SK-N-SH treated with all-trans-retinoic acid at 6 μM for 48 hours (cell line): Measurements from ENCODE around the gene PPP1R12B.
A peak's percentile ranks its signal among the peaks of the same experiment; 100 is the strongest.
"Not testable (repeated sequence)": the region's sequence is repeated elsewhere in the genome, so short reads cannot be mapped to it uniquely, and the experiment has no call there.

Source experiments
- ATAC-seq: fragments of 200-7000 bp; cut with Tn5 transposase; 3 replicates; pipeline ENCODE4 v1.9.1; 2020; ENCODE audit warnings: mild to moderate bottlenecking, moderate library complexity
- ARNTL ChIP-seq: fragments of 450-650 bp; formaldehyde crosslinking; IDR thresholded peaks from 2 replicates; pipeline ENCODE4 v1.5.0; 2020; ENCODE audit warnings: low read depth, mild to moderate bottlenecking, moderate library complexity, borderline replicate concordance
- BACH2 ChIP-seq: fragments of 250-450 bp; sonication (Bioruptor Pico); IDR thresholded peaks from 2 replicates; pipeline ENCODE4 v1.9.0; 2021; ENCODE audit warnings: mild to moderate bottlenecking, borderline replicate concordance
- ESRRG ChIP-seq: fragments of 250-450 bp; sonication (Bioruptor Pico); IDR thresholded peaks from 2 replicates; pipeline ENCODE4 v1.6.1; 2021; ENCODE audit warnings: mild to moderate bottlenecking
- GLIS3 ChIP-seq: fragments of 250-450 bp; sonication (Bioruptor Pico); IDR thresholded peaks from 2 replicates; pipeline ENCODE4 v1.5.0; 2020; ENCODE audit warnings: mild to moderate bottlenecking, moderate library complexity
- ISL1 ChIP-seq: fragments of 250-450 bp; sonication (Bioruptor Pico); IDR thresholded peaks from 2 replicates; pipeline ENCODE4 v2.1.2; 2022; ENCODE audit warnings: mild to moderate bottlenecking, moderate library complexity
- RARB ChIP-seq: fragments of 250-450 bp; sonication (Bioruptor Pico); IDR thresholded peaks from 2 replicates; pipeline ENCODE4 v1.8.0; 2021; ENCODE audit warnings: mild to moderate bottlenecking, moderate library complexity
- SNAI2 ChIP-seq: fragments of 250-450 bp; sonication (Bioruptor Pico); IDR thresholded peaks from 2 replicates; pipeline ENCODE4 v1.5.0; 2020; ENCODE audit warnings: mild to moderate bottlenecking, moderate library complexity
- TCF4 ChIP-seq: fragments of 250-450 bp; sonication (Bioruptor Pico); IDR thresholded peaks from 2 replicates; pipeline ENCODE4 v1.8.0; 2021; ENCODE audit warnings: mild to moderate bottlenecking, moderate library complexity, borderline replicate concordance
- TOX ChIP-seq: fragments of 250-450 bp; sonication (Bioruptor Pico); IDR thresholded peaks from 2 replicates; pipeline ENCODE4 v1.8.0; 2021; ENCODE audit warnings: mild to moderate bottlenecking, moderate library complexity, borderline replicate concordance
- ZC3H10 ChIP-seq: fragments of 250-450 bp; sonication (Bioruptor Pico); IDR thresholded peaks from 2 replicates; pipeline ENCODE4 v1.5.1; 2021; ENCODE audit warnings: mild to moderate bottlenecking, moderate library complexity
- ZFP3 ChIP-seq: fragments of 250-450 bp; sonication (Bioruptor Pico); IDR thresholded peaks from 2 replicates; pipeline ENCODE4 v1.5.0; 2020; ENCODE audit warnings: mild to moderate bottlenecking, moderate library complexity
- ZFP30 ChIP-seq: fragments of 450-650 bp; formaldehyde crosslinking; IDR thresholded peaks from 2 replicates; pipeline ENCODE4 v1.5.0; 2022; ENCODE audit warnings: mild to moderate bottlenecking, moderate library complexity
- ZNF565 ChIP-seq: fragments of 450-650 bp; formaldehyde crosslinking; conservative IDR thresholded peaks from 2 replicates; pipeline ENCODE4 v1.5.0; 2020; ENCODE audit warnings: low read depth, mild to moderate bottlenecking, moderate library complexity
- ZNF70 ChIP-seq: fragments of 450-650 bp; formaldehyde crosslinking; IDR thresholded peaks from 2 replicates; pipeline ENCODE4 v1.5.0; 2020; ENCODE audit warnings: mild to moderate bottlenecking, moderate library complexity
- ZNF8 ChIP-seq: fragments of 450-650 bp; formaldehyde crosslinking; IDR thresholded peaks from 2 replicates; pipeline ENCODE4 v1.5.0; 2020; ENCODE audit warnings: mild to moderate bottlenecking, moderate library complexity
- TF ChIP-seq, protein P1 (sequence below): fragments of 250-450 bp; sonication (Bioruptor Pico); IDR thresholded peaks from 2 replicates; pipeline ENCODE4 v1.8.0; 2021; ENCODE audit warnings: low read depth, mild to moderate bottlenecking, moderate library complexity, borderline replicate concordance
- TF ChIP-seq, protein P2 (sequence below): fragments of 250-450 bp; sonication (Bioruptor Pico); IDR thresholded peaks from 2 replicates; pipeline ENCODE4 v1.8.0; 2020; ENCODE audit warnings: mild to moderate bottlenecking, moderate library complexity, borderline replicate concordance
- TF ChIP-seq, protein P3 (sequence below): fragments of 250-450 bp; sonication (Bioruptor Pico); IDR thresholded peaks from 2 replicates; pipeline ENCODE4 v1.5.0; 2020; ENCODE audit warnings: mild to moderate bottlenecking, moderate library complexity

PPP1R12B gene

DNA sequence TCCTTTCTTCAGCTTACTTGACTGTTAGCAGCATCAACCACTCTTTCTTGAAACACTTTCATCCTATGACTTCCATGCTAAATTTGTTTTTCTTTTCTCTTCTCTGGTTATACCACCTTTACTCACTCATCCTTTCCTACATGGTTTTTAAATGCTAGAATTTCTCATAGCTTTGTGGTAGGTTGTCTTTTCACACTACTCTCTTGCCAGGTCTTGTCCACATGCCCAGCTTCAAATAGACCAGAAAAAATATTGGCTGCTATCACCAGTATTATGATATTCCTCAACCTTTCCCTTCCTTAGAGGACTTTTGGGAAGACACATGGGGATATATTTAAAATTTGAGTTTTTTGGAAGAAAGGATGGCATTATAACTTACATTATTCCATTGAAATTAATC, 48.8 kb downstream of the PPP1R12B start:
- no peak for TF ChIP-seq ZC3H10 (CRISPR knock-in tag)
- no peak for TF ChIP-seq ARNTL (CRISPR knock-in tag)
- no peak for TF ChIP-seq TOX (CRISPR knock-in tag)
- TF ChIP-seq, protein P1, sequence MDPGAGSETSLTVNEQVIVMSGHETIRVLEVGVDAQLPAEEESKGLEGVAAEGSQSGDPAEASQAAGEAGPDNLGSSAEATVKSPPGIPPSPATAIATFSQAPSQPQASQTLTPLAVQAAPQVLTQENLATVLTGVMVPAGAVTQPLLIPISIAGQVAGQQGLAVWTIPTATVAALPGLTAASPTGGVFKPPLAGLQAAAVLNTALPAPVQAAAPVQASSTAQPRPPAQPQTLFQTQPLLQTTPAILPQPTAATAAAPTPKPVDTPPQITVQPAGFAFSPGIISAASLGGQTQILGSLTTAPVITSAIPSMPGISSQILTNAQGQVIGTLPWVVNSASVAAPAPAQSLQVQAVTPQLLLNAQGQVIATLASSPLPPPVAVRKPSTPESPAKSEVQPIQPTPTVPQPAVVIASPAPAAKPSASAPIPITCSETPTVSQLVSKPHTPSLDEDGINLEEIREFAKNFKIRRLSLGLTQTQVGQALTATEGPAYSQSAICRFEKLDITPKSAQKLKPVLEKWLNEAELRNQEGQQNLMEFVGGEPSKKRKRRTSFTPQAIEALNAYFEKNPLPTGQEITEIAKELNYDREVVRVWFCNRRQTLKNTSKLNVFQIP (CRISPR knock-in tag) = no peak
- no peak for TF ChIP-seq ESRRG (CRISPR knock-in tag)
- no peak for TF ChIP-seq GLIS3
- no peak for TF ChIP-seq ZNF565
- no peak for TF ChIP-seq ZFP3
- no peak for TF ChIP-seq ZNF70 (CRISPR knock-in tag)
- TF ChIP-seq RARB = no peak
- TF ChIP-seq BACH2 (CRISPR knock-in tag) = no peak
- TF ChIP-seq ZNF8 (CRISPR knock-in tag) = no peak
- TF ChIP-seq TCF4 = no peak
- TF ChIP-seq ZFP30 (CRISPR knock-in tag) = no peak
- TF ChIP-seq, protein P2, sequence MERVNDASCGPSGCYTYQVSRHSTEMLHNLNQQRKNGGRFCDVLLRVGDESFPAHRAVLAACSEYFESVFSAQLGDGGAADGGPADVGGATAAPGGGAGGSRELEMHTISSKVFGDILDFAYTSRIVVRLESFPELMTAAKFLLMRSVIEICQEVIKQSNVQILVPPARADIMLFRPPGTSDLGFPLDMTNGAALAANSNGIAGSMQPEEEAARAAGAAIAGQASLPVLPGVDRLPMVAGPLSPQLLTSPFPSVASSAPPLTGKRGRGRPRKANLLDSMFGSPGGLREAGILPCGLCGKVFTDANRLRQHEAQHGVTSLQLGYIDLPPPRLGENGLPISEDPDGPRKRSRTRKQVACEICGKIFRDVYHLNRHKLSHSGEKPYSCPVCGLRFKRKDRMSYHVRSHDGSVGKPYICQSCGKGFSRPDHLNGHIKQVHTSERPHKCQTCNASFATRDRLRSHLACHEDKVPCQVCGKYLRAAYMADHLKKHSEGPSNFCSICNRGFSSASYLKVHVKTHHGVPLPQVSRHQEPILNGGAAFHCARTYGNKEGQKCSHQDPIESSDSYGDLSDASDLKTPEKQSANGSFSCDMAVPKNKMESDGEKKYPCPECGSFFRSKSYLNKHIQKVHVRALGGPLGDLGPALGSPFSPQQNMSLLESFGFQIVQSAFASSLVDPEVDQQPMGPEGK = no peak
- no peak for TF ChIP-seq SNAI2 (CRISPR knock-in tag)
- TF ChIP-seq, protein P3, sequence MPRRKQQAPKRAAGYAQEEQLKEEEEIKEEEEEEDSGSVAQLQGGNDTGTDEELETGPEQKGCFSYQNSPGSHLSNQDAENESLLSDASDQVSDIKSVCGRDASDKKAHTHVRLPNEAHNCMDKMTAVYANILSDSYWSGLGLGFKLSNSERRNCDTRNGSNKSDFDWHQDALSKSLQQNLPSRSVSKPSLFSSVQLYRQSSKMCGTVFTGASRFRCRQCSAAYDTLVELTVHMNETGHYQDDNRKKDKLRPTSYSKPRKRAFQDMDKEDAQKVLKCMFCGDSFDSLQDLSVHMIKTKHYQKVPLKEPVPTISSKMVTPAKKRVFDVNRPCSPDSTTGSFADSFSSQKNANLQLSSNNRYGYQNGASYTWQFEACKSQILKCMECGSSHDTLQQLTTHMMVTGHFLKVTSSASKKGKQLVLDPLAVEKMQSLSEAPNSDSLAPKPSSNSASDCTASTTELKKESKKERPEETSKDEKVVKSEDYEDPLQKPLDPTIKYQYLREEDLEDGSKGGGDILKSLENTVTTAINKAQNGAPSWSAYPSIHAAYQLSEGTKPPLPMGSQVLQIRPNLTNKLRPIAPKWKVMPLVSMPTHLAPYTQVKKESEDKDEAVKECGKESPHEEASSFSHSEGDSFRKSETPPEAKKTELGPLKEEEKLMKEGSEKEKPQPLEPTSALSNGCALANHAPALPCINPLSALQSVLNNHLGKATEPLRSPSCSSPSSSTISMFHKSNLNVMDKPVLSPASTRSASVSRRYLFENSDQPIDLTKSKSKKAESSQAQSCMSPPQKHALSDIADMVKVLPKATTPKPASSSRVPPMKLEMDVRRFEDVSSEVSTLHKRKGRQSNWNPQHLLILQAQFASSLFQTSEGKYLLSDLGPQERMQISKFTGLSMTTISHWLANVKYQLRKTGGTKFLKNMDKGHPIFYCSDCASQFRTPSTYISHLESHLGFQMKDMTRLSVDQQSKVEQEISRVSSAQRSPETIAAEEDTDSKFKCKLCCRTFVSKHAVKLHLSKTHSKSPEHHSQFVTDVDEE (CRISPR knock-in tag) = no peak
- ATAC-seq = no peak

DNA sequence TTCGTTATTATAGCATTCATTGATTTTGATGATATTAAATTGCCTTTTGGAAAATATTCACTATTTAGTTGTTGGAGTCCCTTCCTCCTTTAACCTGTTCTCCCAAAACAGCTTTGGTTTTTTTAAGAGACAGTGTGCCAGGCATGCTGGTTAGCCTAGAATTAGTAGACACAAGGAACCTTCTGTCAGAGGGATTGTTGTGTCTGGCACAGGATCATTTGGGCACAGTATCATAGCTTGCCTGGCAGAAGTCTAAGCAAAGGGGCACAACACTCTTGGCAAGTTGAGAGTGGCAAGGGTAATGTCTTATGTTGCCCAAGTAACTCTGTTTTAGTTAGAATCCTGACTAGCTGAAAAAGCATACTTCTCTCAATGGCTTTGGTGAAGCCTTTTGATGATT, 49.9 kb downstream of the PPP1R12B start:
- not testable (repeated sequence) for ATAC-seq

DNA sequence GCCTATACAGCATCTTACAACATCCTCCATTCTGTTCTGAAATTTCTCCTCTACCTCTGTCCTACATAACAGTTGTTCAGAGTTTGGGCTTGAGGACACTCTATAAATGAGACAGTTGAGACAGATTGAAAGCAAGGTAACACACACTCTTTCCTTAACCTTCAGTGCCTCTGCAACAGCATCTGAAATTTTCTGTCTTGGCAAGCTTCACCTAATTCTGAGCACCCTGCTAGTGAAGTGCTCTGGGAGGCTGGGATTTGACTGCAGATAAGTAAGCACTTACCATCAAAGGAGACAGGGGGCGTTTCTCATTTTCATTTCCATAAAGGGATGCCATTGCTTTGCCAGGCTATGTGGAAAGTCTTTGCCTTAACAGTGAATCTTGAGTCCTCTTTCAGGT, 53.3 kb downstream of the PPP1R12B start:
- ATAC-seq = peak; percentile 62

DNA sequence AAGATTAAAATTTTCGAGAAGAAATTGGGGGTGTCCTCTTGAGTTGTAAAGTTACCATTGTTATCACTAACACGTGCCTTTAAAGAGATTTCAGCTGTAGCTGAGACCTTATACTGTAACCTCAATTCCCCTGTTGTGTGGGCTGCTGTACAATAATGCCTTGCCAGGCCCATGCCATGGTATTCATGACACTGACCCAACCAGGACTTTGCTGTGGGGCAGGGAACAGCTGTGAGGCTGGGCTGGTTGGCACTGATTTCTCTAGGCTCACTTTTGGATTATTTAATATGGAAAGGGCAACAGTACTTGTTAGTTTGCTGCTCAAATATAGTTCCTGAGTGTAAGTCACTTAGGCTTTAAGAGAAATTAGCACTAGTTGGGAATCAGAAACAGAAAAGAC, 54.9 kb downstream of the PPP1R12B start:
- ATAC-seq = not testable (repeated sequence)

DNA sequence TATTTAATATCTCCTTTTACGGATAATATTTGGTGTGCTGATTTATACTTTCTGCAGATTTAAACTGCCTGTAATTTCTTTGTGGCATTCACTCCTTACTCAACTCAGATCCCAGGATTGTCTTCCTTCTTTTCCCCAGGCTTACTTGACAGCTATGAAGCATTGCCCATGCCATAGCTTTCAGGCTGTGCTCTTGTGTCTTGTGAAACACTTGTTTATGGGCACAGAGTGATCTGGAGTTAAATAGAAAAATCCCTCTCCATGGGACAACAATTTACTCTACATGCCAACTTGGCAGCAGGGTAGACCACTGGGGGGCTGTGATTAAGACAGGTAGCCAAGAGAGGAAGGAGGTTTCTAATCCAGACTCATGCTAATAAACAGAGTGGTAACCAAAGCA, 57.4 kb downstream of the PPP1R12B start:
- no peak for ATAC-seq
- TF ChIP-seq ZC3H10 (CRISPR knock-in tag) (no peak), ARNTL (CRISPR knock-in tag) (no peak)

DNA sequence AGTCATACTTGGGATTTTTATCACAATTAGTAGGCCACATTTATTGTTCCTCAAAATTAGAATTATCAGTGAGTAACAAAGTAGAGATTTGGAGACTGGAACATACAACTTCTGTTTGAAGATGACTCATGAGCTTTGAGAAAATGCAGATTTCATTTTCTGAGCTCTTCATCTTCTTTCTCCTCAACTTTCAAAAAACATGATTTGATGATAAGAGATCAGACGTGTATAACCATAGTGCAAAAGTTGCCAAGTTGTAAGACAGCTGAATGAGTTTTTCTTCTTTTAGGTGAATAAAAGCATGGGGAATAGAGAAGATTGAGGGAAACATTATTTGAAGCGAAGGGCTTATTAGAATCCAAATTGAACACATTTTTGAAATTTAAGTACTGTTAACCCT, 58.4 kb downstream of the PPP1R12B start:
- peak; percentile 44; the same call in 1 of the 2 replicates for TF ChIP-seq ZC3H10 (CRISPR knock-in tag)
- peak; percentile 48 for ATAC-seq

DNA sequence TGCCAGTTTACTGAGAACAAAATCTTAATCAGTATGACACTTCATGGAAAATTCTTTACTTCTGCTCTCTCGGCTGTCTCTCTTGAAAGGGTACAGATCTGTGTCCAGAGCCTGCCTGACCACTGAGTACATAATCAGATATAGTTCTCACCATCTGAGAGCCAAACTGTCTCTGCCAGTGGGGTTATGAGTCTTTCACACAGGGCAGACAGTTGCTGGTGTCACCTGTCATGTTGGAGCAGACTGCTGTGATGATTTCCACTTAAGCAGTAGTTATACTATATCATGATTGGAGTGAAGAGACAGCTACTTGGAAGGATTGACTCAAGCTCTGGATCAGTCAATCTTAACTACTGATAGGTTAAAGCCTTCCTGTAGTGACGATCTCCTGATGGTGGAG, 58.9 kb downstream of the PPP1R12B start:
- TF ChIP-seq ISL1 (CRISPR knock-in tag) = peak; percentile 14; the same call in 1 of the 2 replicates
- peak; percentile 72 for ATAC-seq

DNA sequence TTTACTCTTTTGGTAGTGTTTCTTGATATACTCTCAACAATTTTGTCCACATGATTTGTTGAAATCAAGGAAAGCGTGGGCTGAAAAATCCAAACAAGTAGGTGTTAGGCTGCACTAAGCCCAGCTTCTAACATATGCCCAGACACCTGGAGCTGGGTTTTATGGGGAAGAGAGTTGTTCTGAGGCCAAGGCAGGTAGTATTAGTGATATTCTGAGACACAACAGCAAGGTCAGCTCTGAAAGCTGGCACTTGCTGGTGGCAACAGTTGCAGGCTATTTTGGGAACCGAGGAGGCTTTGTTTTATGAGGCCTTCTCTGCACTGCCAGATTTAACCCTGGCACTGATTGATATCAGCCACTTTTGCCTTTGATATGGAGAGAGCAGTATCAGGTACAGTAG, 61.8 kb downstream of the PPP1R12B start:
- ATAC-seq = not testable (repeated sequence)
